Hematopoietic multipotent progenitor cell treated with erythropoietin and hydrocortisone succinate and interleukin-3 and kit ligand, for 6 days (in vitro differentiated cells): ENCODE results near the gene ITGB4.

Experiments
- DNase-seq: peaks from one replicate; pipeline ENCODE4 v3.0.0-alpha.2; 2015

ITGB4 gene

DNA sequence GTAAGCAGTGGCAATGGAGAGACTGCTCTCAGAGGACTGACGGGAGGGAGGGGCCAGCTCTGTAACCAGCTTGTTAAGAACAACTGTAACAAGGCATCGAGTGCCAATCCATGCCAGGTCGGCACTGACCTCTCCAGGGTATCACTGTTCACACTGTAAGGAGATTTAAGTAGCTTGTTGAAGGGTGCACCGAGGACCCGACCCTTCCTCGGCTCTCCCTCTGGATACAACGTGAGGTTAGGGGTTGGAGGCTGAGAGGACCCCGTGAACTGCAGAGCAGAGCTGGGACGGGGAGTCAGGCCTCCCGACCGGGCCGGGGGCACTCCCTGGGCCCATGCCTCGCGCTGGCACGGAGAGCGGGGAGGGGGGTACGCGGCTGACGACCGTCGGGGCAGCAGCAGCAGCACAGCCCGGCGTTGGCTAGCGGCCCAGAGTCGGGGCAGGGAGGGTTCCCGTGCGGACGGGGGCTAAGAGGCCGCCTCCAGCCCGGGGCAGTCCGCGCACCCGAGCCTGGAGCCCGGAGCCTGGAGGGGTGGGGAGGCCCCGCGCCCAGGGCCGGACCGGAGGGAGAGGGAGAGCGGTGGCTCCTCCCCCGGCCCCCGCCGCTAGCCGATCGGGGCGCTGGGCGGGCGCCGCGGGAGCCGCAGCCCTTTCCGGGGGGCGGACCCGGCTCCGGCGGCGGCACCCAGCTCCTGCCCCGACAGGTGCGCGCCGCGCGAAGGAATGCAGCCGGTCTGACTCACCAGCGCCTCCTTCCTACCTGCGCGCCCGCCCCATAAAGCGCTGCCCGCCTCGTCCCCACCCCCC is at the start of gene ITGB4:
TSS of gene ITGB4 (plus strand) at position 804 of the 807 bp plus-strand sequence. CDS start 3,245 bp downstream, outside the sequence.
- peak; percentile 64 for DNase-seq

DNA sequence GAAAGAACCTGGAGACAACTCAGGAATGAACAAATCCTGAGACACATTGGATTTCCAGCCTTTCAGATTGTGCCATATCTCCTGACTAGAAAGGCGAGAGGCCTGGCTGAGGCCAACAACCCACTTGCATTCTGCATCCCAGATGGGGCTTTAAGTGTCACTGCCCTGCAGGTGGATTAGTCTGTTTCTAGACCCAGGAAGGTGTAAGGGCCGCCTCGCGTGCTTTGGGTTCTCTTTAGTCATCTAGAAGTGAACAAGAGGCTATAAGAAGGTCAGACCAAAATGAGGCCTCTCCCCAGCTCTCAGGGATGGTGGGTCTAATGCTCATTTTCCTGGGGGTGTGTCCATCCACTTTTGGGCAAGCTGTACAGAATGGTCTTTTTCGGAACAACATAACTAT is 49.2 kb upstream of the ITGB4 start:
- DNase-seq: no peak

DNA sequence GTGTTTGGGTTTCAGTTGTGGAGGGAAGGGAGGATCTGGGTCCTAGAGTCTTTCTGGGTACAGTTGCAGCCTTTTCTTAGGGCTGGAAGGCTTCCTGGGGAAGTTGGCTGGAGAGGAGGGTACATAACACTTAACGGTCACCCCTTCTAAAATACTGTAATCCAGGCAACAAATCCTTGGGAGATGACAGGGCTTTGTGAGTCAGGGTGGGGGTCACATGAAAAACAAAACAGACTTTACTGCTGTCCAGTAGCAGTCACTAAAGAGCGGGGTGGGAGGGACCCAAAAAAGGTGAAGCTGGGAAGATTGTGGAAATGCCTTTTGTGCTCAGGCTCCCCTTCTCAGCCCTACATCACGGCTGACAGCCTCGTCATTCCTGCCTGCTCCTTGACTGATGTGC is 47.8 kb upstream of the ITGB4 start:
- DNase-seq: no peak

DNA sequence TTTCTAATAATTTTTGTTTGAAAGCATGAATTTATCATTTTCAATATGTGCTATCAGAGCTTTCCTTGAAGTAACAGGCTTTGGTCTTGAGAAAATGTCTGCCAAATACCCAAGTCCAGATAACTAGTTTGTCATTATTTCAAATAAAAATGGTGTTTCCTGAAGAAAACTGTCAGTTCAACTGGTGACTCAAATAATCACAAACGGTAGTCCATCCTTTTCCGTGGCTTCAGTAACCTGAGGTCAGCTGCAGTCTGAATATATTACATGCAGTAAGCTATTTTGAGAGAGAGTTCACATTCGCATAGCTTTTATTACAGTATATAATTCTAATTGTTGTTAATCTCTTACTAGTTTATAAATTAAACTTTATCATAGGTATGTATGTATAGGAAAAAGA is 44.8 kb upstream of the ITGB4 start:
- no peak for DNase-seq

DNA sequence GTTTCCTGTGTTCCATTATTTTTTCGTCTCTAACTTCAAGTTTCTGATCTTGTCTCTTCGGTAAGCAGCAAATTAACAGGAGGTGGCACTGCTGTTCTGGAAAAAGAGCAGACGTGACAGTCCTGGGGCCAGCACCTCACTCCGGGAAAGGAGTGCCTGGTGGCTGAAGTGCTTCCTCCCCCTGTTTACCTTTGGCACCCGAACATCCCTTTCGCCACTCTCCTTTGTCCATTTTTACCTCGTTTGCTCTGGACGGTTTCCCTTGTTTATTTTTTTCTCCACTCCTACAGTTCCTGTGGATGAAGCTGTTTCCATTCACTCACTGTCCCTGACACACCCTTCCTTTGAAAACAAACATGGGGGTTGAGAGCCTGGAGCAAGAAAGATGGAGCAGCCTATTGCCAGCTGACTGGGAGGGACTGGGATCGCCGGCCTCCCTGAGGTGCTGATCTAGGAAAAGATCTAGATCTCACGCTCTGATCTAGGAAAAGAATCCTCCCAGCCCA is 41.5 kb upstream of the ITGB4 start:
- no peak for DNase-seq

DNA sequence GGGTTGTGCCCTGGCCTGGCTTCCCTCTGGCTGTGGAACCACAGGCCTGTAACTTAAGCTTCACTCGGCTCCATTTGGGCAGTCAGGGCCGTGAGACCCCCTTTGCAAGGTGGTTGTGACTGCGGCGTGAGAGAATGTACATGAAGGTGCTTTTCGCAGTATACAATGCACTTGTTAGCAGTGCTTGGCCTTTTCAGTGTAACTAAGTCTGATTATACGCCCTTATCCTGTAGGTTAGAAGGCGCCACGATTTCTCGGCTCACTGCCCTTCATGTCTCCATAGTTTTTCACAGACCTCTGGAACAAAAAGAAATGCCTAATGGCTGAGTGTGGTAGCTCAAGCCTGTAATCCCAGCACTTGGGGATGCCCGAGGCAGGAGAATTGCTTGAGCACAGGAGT is 40.8 kb upstream of the ITGB4 start:
- no peak for DNase-seq

DNA sequence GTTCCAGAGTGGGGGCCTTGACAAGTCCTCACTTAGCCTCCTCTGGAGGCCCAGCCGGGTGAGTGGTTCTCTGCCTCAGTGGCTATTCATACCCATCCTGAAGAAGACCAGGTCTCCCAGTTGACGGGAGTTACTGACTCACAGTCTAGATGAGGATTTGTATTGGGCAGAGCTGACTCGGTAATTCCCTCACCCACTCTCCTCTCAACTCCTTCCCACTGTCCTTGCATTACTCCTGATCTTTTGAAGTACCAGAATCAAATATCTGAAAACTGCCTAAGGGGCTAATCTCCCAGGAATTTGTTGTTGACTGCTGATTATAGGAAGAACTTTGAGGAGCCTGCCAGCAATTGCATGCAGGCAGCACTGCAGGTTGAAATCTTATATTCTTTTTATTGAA is 40.0 kb upstream of the ITGB4 start:
- DNase-seq: no peak

- DNase-seq: no peak
Measured at GRCh38 chr17:75683583-75683982, 37.7 kb upstream of the ITGB4 start.

DNA sequence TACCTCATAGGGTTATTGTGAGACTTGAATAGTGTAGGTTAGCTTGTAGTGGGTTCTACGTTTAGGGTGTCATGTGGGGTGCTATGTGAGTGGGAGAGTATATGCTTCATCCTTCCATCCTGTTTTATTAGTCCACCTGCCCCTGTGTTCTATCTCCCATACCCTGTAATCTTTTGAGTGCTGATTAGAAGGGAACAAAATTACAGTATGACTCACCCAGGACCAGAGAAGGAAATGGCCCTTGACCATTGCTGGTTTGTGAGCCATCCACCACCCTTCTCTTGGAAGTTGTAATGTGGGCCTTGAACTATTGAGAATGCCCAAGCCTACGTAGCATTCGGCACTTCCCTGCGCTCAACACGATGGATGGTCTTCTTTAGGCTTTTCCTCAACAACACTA is 37.0 kb upstream of the ITGB4 start:
- DNase-seq: no peak

DNA sequence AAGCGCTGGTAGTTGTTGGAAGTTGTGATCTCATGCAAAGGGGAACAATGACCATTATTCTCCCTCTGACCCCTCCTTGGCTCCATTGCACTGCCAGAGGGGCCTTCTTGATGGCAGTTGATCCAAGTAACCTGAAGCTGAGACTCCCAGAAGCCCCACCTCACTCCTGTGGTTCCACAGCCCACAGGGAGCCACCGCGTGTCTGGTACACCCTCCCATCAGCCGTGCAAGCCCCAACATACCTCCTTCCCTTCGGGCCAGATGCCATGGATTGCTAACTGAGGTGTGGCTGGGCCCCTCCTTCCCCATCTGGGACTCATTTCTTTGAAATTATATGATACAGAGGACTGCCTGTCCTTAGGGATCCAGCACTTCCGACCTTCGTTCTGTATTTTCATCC is 36.3 kb upstream of the ITGB4 start:
- DNase-seq: no peak

DNA sequence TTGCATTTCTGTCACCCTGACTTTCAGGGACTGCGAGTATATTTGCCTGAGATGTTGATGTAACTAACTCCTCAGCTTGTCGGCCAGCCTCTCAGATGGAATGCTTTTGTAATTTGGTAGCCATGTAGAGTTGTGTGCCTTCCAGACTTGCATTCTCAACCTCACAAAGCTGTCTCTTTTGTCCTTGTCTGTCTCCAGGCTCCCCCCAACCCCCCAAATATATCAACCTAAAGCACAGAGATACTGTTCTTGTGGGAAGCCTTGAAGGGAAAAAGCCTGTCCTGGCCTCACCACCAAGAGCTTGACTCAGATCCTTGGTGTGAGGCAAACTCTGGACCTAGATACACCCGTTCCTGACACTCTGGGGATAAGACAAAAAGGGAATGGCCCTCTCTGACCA is 35.8 kb upstream of the ITGB4 start:
- DNase-seq: no peak

DNA sequence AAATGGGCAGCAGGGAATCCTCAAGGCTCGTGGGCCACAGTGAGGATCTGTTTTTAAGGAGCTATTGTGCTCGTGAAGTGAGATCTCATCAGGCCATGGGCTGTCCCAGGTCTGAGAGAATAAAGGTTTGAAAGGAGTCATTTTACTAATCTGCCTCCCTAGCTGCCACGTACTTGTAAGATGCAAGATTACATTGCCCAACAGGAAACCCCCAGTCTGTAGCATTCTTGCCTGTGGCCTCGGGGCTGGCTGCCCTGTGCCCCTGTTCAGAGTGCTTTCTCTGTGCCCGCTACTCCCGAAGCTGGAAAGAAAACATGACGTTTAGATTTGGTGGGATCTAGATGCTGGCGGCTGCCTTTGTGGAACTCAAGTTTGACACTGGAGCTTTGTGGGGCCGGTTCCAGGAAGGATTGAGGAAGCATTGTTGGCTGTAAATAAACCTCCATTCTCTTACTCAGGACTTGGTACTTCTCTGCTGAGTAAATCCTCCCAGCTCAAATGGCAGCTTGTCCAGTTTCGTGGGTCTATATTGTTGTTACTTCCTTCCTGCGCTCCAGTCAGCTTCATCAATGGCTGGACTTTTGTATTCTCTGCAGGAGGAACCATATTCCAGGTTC is 32.9 kb upstream of the ITGB4 start:
- peak; percentile 68 for DNase-seq

GRCh38 chr17:75689441-75689873 is 31.8 kb upstream of the ITGB4 start:
- DNase-seq: no peak

GRCh38 chr17:75691371-75691791 is 29.9 kb upstream of the ITGB4 start:
- DNase-seq: no peak

GRCh38 chr17:75691801-75692626 is 29.2 kb upstream of the ITGB4 start:
- no peak for DNase-seq

GRCh38 chr17:75692976-75693375 is 28.3 kb upstream of the ITGB4 start:
- no peak for DNase-seq

DNA sequence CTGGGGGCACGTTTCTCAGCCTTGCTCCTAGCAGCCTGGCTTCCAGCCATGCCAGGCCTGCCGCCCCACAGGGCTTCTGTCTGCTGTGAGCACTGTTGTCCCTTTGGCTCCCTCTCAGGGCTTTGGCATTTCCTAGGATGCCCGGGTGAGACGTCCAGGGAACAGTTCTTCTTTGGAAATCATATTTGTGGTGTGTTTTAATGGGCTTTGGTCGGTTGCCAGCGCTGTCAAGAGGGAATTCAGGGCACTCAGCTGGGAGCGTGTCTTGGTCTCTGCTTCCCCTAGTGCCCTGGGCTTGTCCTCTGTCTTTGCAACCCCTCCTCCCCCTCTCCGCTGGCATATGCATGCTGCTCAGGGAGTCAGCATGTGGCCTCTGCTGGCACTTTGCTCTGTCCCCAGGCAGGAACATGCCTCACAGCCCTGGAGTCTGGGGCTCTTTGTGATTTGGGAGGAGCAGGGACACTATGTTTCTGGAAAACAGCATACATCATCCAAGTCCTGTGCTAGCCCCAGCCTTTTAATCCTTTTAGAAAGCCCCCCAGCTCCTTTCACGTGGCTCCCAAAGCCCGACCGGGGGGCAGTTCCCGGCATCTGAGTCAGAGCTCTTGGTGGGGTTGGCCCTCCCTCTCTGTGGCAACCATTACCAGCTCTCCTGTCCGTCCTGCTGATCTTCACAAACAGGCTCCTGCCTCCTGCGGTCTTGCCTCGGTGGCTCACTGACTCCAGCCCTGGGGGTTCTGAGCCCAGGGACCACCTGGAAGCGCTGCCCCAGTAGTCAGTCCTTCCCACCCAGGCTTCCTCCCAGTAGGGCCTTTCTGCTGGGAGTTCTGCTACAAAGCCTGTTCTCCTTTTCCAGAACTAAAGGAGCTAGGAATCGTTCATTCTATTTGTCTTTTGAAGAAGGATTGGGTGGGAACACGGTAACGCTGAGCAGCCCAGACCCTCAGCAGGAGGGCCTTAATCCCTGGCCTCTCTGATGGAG is 27.5 kb upstream of the ITGB4 start:
- no peak for DNase-seq

GRCh38 chr17:75694536-75694935 is 26.7 kb upstream of the ITGB4 start:
- DNase-seq: no peak

GRCh38 chr17:75695141-75695829 is 26.0 kb upstream of the ITGB4 start:
- no peak for DNase-seq

DNA sequence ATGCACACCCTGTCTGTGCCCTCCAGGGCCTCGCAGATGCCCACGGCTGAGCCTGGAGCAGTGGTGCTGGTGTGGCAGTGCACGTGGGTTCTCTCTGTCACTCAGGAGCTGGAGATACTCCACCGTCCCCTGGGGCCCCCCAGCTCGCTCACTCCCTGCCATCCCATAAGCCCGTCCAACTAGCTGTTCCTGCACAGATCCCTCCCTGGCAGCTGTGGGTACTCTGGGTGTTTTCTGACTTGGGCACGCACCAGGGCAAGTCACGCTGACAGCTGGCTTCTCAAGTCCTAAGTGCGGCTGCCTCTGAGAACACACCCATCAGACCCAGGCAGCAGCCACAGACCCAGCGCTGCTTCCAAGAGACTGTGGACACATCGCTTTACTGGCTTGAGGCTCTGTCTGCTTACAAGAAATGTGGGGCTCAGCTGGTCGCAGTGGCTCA is 25.4 kb upstream of the ITGB4 start:
- no peak for DNase-seq

DNA sequence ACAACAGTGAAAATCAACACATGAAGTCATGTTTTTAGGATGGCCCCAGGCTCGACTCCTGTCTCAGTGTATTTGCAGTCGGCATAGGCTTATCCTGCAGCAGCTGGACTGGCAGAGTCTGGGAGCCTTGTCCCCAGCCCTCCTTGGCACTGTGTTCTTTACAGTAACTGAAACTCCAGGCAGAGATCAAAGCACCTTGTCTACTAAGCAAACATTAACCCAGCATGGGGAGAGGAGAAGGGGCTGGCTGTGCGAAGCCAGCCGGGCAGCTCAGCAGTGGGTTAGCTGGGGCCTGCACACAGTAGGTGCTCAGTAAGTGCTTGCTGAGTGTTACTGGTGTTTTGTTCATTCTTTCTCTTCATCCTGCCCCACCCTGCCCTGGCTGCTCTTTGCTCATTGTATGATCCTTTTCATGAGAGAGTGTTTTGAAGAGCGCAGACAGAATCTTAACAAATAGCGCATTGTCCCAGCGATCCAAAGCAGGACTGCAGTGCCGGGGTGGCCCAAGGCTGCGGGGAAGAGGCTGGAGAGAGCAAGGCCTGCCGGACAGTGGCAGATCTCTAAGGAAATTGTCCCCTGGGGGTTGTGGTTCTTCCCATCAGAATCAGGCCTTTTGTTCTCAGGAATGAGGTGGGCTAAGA is 23.5 kb upstream of the ITGB4 start:
- no peak for DNase-seq
